ENCODE data around the gene FAM163B.

Gene FAM163B

DNA sequence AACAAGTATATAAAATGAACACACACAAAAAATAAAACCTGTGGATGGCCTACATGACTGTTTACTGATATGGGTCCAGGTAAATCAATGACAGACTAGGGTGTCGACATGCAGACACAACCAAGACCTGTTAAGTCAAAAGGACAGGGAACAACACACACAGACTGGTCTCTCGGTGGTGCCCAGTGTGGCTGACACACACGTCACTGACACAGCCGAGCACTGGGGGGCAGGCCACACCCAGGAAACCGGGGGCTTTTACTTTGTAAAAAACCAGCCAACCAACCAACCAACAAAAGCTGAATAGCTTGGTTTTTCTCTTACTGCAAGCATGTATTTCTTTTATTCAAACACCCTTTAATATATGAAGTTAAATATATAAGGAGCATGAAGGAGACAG, 5.0 kb downstream of the FAM163B start:
- no peak for DNase-seq (ENCODE audit: low spot score)

DNA sequence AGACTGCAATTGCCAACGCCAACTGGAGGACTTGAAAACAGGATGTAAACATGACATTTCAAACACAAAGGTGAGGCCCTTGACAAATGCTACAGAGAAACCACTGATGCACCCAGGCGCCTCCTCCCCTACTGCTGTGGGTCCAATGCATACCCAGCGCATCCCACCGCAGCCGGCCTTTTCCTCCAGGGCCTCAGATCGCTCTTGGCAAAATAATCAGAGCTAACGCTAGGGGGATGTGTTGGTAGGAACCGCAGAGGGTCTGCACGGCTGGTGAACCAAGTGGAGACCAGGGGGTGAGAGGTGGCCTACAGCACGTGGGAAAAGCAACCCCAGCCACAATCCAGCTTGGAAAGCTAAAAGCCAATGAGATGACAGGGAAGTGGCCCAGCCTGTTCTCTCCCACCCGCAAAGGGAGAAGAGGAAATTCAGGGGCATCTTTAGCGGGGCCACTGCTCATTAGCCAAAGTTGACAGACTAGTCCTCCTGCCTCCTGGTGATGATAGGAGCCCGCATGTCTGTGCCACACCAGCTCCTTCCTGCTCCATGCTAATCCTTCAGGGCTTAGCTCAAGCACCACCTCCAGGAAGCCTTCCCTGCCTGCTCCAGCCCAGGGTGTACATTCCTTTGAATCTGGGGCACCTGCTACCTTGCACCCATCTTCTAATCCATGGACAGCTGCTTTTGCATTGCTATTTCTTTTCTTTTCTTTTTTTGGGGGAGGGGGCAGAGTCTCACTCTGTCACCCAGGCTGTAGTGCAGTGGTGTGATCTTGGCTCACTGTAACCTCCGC, 5.9 kb downstream of the FAM163B start:
- no peak for DNase-seq (ENCODE audit: low spot score)

More for the DNA sequence above, 5.0 kb downstream of the FAM163B start:
- TF ChIP-seq, protein P1, sequence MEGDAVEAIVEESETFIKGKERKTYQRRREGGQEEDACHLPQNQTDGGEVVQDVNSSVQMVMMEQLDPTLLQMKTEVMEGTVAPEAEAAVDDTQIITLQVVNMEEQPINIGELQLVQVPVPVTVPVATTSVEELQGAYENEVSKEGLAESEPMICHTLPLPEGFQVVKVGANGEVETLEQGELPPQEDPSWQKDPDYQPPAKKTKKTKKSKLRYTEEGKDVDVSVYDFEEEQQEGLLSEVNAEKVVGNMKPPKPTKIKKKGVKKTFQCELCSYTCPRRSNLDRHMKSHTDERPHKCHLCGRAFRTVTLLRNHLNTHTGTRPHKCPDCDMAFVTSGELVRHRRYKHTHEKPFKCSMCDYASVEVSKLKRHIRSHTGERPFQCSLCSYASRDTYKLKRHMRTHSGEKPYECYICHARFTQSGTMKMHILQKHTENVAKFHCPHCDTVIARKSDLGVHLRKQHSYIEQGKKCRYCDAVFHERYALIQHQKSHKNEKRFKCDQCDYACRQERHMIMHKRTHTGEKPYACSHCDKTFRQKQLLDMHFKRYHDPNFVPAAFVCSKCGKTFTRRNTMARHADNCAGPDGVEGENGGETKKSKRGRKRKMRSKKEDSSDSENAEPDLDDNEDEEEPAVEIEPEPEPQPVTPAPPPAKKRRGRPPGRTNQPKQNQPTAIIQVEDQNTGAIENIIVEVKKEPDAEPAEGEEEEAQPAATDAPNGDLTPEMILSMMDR (IDR thresholded peaks at IDR 0.05; ENCODE audit: extremely low read depth, missing control alignments): no peak

DNA sequence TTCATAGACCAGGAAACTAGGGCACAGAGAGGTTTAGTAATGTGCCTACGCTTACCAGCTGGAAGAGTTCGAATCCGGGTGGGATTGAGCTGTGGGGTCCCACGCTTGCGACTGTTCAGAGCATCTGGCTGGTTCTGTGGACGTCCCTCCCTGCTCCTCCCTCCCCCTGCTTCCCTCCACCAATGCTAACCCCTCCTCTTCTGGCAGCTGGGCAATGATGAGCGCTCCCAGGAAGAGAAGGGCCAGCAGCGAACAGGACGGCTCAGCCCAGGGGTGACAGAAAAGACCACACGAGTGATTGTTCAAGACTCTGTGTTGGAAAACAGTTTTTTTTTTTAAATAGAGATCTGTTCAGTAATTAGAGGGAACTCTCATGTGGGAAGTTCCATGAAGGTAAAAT, 6.9 kb downstream of the FAM163B start:
- no peak for DNase-seq (ENCODE audit: low spot score)
- TF ChIP-seq, protein P1 (IDR thresholded peaks at IDR 0.05; ENCODE audit: extremely low read depth, missing control alignments): no peak

More for the DNA sequence above, 5.9 kb downstream of the FAM163B start:
- TF ChIP-seq, protein P1 (IDR thresholded peaks at IDR 0.05; ENCODE audit: extremely low read depth, missing control alignments): no peak

DNA sequence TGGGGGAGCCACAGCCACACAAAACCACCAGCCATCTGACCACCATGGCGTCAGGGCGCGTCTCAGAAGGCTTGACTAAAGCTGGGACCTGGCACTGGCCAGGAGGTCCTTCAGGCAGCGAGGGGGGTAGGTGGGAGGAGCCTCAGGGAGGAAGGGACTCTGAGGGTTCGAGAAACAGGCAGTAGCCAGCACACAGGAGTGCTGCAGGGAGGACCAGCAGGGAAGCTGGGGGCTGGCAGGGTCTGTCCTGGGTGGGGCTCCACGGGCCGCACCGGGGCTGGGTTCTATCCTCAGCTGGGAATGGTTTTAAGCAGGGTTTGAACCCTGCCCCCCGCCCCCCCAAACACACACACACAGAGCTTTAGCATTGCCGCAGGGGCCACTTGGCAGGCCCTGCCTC, 7.4 kb downstream of the FAM163B start:
- TF ChIP-seq, protein P1 (IDR thresholded peaks at IDR 0.05; ENCODE audit: extremely low read depth, missing control alignments): no peak

DNA sequence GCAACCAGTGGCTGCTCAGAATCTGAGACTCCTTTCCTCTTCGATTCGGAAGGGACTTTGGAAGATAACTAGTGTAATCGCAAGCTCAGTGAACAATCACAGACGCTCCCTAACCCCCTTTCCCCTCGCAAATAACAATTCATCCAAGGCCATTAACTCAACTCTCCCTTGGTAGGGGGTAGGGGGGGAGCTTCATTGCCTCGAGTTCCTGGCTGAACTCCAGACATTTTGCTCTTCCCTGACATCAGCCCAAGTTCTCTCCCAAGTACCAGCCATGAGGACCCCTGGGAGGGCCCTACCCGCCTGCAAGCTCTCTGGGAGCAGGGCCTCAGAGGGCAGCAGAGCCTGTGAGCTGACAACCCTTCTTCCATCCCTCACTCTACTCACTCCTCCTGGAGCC, 8.4 kb downstream of the FAM163B start:
- no peak for DNase-seq (ENCODE audit: low spot score)
- TF ChIP-seq, protein P1 (IDR thresholded peaks at IDR 0.05; ENCODE audit: extremely low read depth, missing control alignments): no peak

More for the DNA sequence above, 7.4 kb downstream of the FAM163B start:
- DNase-seq (ENCODE audit: low spot score): no peak

DNA sequence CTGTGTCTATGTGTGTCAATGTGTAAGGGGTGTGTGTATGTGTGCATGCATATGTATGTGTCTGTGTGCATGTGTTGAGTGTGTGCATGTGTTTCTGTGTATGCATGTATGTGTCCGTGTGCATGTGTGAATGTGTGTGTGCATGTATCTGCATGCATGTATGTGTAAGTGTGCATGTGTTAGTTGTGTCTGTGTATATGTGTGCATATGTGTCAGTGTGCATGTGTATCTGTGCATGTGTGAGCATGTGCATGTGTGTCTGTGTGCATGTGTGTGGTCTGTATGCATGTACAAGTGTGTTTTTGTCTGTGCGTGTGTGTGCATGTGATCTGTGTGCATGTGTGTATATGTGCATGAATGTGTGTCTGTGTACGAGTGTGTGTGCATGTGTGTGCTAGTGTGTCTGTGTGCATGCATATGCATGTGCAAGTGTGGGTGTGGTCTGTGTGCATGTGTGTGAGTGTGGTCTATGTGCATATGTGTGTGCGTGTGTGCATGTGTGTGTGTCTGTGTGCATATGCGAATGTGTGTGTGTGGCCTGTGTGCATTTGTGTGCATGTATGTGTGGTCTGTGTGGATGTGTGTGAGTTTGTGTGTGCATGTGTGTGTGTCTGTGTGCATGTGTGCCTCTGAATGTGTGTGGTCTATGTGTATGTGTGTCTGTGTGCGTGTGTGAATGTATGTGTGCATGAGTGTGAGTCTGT, 9.6 kb downstream of the FAM163B start:
- TF ChIP-seq, protein P1 (IDR thresholded peaks at IDR 0.05; ENCODE audit: extremely low read depth, missing control alignments): no peak
- no peak for DNase-seq (ENCODE audit: low spot score)

DNA sequence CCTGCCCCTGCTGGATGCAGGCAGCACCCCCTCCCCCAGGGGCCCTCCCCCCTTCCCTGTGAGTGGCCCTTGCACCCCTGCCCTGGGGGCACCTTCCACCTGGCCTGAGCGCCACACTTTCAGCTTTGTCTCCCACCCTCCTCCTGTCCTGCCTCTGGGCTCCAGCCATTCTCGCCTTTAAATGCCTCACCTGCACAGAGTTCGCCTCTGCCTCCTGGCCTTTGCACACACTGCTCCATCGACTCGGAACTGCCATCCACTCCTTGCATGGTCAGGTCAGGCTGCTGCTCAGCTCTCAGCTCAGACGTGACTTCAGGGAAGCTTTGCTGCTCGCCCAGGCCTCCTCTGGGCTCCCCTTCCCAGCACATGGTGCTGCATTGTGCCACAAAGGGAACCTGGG, 10.2 kb downstream of the FAM163B start:
- no peak for DNase-seq (ENCODE audit: low spot score)
- TF ChIP-seq, protein P1 (IDR thresholded peaks at IDR 0.05; ENCODE audit: extremely low read depth, missing control alignments): no peak
